ENCODE measurements around the gene NACA2. TPM values are rescaled to one million over a fixed set of nuclear protein-coding genes. Genes with fewer than 3 reads are reported as not detected.
"Not testable (repeated sequence)": the region's sequence is repeated elsewhere in the genome, so short reads cannot be mapped to it uniquely, and the experiment has no call there.

Gene NACA2
- total RNA-seq, 2 experiments from 2014 or later: not detected

DNA sequence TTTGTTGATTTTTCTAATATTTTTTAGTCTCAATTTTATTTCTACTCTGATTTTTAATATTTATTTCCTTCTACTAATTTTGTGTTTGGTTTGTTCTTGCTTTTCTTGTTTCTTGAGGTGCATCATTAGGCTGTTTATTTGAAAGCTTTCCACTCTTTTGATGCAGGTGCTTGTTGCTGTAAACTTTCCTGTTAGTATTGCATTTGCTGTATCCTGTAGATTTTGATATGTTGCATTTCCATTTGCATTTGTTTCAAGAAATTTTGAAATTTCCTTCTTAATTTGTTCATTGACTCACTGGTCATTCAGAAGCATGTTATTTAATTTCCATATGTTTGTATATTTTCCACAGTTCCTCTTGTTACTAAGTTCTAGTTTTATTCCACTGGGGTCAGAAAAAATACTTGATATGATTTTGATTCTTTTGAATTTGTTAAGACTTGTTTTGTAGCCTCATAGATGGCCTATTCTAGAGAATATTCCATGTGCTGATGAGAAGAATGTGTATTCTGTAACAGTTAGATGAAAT is 43.1 kb upstream of the NACA2 start:
- H3K4me1 Mint-ChIP-seq (ENCODE audit: low read depth): no peaks in the 10 kb centered on the region
- no peak for DNase-seq
- TF ChIP-seq, protein P1, sequence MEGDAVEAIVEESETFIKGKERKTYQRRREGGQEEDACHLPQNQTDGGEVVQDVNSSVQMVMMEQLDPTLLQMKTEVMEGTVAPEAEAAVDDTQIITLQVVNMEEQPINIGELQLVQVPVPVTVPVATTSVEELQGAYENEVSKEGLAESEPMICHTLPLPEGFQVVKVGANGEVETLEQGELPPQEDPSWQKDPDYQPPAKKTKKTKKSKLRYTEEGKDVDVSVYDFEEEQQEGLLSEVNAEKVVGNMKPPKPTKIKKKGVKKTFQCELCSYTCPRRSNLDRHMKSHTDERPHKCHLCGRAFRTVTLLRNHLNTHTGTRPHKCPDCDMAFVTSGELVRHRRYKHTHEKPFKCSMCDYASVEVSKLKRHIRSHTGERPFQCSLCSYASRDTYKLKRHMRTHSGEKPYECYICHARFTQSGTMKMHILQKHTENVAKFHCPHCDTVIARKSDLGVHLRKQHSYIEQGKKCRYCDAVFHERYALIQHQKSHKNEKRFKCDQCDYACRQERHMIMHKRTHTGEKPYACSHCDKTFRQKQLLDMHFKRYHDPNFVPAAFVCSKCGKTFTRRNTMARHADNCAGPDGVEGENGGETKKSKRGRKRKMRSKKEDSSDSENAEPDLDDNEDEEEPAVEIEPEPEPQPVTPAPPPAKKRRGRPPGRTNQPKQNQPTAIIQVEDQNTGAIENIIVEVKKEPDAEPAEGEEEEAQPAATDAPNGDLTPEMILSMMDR (IDR thresholded peaks at IDR 0.05): no peak
- no peaks in the 10 kb centered on the region for H3K36me3 Mint-ChIP-seq (ENCODE audit: low read depth)
- peaks cover 5% of the 10 kb centered on the region for H3K9me3 Mint-ChIP-seq
- intact Hi-C loops (cut with micrococcal nuclease): no loop called here
- ChIA-PET POLR2A (no interaction called here), CTCF (interaction anchor here (2.7 to 4.2 kb wide), 2 partner anchors 12 to 476 kb away, joined by 18 read pairs; no protein-coding TSS in a partner anchor)
- H3K27me3 Mint-ChIP-seq: peaks cover 47% of the 10 kb centered on the region
- H3K27ac Mint-ChIP-seq: no peak overlapping the region
- no peak for ATAC-seq
- no peak overlapping the region for H3K4me3 Mint-ChIP-seq

DNA sequence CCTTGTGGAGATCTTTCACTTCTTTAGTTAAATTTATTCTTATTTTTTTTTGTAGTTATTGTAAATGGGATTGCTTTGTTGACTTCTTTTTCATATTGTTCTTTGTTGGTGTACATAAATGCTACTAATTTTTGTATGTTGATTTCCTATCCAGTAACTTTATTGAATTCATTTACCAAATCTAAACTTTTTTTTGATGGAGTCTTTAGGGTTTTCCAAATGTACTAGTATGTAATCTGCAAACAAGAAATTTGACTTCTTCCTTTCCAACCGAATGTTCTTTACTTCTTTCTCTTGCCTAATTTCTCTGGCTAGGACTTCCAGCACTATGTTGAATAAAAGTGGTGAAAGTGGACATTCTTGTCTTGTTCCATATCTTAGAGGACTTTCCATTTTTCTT is 41.8 kb upstream of the NACA2 start:
- Mint-ChIP-seq H3K27ac (no peak overlapping the region), H3K27me3 (peaks cover 43% of the 10 kb centered on the region), H3K36me3 (ENCODE audit: low read depth) (no peaks in the 10 kb centered on the region), H3K4me3 (no peak overlapping the region), H3K9me3 (peaks cover 5% of the 10 kb centered on the region), H3K4me1 (ENCODE audit: low read depth) (no peaks in the 10 kb centered on the region)
- CTCF ChIA-PET: no interaction called here
- ATAC-seq (no peak), DNase-seq (no peak)
- intact Hi-C loops (cut with micrococcal nuclease): no loop called here
- POLR2A ChIA-PET: no interaction called here
- TF ChIP-seq, protein P1 (IDR thresholded peaks at IDR 0.05): no peak

DNA sequence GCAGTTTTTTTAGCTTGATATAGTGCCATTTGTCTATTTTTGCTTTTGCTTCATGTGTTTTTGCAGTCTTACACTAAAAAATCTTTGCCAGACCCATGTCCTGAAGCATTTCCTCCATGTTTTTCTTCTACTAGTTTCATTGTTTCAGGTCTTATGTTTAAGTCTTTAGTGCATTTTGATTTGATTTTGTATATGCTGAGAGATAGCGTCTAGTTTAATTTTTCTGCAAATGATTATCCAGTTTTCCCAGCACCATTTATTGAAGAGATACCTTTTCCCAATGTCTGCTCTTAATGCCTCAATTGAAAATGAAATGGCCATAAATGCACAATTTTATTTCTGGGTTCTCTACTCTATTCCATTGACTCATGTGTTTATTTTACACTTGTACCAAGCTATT is 40.8 kb upstream of the NACA2 start:
- Mint-ChIP-seq H3K27ac (no peak overlapping the region), H3K4me1 (ENCODE audit: low read depth) (no peaks in the 10 kb centered on the region), H3K9me3 (peaks cover 5% of the 10 kb centered on the region), H3K27me3 (peaks cover 42% of the 10 kb centered on the region), H3K36me3 (ENCODE audit: low read depth) (no peaks in the 10 kb centered on the region), H3K4me3 (no peak overlapping the region)
- intact Hi-C loops (cut with micrococcal nuclease): no loop called here
- DNase-seq (no peak), ATAC-seq (no peak)
- POLR2A ChIA-PET: no interaction called here
- CTCF ChIA-PET: no interaction called here
- TF ChIP-seq, protein P1 (IDR thresholded peaks at IDR 0.05): no peak

DNA sequence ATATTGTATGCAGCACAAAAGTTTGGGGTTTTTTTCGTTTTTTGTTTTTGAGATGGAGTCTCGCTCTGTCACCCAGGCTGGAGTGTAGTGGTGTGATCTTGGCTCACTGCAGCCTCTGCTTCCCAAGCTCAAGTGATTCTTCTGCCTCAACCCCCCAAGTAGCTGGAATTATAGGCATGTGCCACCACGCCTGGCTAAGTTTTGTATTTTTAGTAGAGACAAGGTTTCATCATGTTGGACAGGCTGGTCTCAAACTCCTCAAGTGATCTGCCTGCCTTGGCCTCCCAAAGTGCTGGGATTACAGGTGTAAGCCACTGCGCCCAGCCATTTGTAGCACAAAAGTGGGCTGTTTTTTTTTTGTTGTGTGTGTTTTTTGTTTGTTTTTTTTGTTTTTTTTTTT is 37.1 kb upstream of the NACA2 start:
- H3K4me3 Mint-ChIP-seq; H3K27ac Mint-ChIP-seq; H3K36me3 Mint-ChIP-seq (ENCODE audit: low read depth); H3K4me1 Mint-ChIP-seq (ENCODE audit: low read depth); H3K9me3 Mint-ChIP-seq; ATAC-seq; CTCF ChIA-PET; POLR2A ChIA-PET; intact Hi-C loops (cut with micrococcal nuclease); DNase-seq: not testable (repeated sequence)
- H3K27me3 Mint-ChIP-seq: peaks cover 32% of the 10 kb centered on the region

DNA sequence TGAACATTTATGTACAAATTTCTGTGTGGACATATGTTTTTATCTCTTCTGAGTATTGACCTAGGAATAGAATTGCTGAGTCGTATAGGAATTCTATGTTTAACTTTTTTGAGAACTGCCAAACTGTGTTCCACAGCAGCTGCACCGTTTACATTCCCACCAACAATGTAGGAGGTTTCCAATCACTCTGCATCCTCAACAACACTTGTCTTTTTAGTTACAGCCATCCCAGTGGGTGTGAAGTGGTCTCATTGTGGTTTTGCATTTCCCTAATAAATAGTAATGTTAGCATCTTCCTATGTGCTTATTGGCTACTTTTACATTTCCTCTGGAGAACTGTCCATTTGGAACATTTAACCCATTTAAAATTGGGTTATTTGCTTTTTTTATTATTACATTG is 36.6 kb upstream of the NACA2 start:
- TF ChIP-seq, protein P1 (IDR thresholded peaks at IDR 0.05): no peak
- no peaks in the 10 kb centered on the region for H3K4me1 Mint-ChIP-seq (ENCODE audit: low read depth)
- no peak for DNase-seq
- H3K27ac Mint-ChIP-seq: no peak overlapping the region
- no peaks in the 10 kb centered on the region for H3K36me3 Mint-ChIP-seq (ENCODE audit: low read depth)
- ChIA-PET POLR2A (no interaction called here), CTCF (no interaction called here)
- no peaks in the 10 kb centered on the region for H3K9me3 Mint-ChIP-seq
- H3K27me3 Mint-ChIP-seq: peaks cover 28% of the 10 kb centered on the region
- intact Hi-C loops (cut with micrococcal nuclease): no loop called here
- no peak for ATAC-seq
- H3K4me3 Mint-ChIP-seq: no peak overlapping the region

DNA sequence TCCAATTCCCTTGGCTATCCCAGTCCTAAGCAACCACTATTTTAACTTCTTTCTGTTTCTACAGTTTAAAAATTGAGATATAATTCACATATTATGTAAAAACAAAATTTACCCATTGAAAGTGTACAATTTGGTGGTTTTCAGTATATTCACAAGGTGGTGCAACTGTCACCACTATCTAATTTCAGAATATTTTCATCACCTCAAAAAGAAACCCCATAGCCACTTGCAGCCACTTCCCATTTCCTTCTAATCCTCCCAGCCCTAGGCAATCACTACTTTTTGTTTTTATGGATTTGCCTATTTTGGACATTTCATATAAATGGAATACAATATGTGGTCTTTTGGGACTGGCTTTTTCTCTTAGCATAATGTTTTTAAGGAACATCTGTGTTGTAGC is 36.1 kb upstream of the NACA2 start:
- ChIA-PET POLR2A (no interaction called here), CTCF (no interaction called here)
- intact Hi-C loops (cut with micrococcal nuclease): no loop called here
- no peak for ATAC-seq
- Mint-ChIP-seq H3K4me3 (no peak overlapping the region), H3K9me3 (no peaks in the 10 kb centered on the region), H3K27me3 (peaks cover 26% of the 10 kb centered on the region), H3K36me3 (ENCODE audit: low read depth) (no peaks in the 10 kb centered on the region), H3K27ac (no peak overlapping the region), H3K4me1 (ENCODE audit: low read depth) (no peaks in the 10 kb centered on the region)
- TF ChIP-seq, protein P1 (IDR thresholded peaks at IDR 0.05): no peak
- DNase-seq: no peak

Data from activated CD8-positive, alpha-beta T cell treated with anti-CD3 and anti-CD28 coated beads for 36 hours (primary cell).